22Rv1 (cell line): ENCODE results near the gene FANCC.

Source experiments
- H3K27ac ChIP-seq: fragments of 450-650 bp; 2 replicates; pipeline ENCODE4 v1.5.1; 2017
- CTCF ChIP-seq: fragments of 450-650 bp; IDR thresholded peaks from 2 replicates; pipeline ENCODE4 v1.5.1; 2017; ENCODE audit warnings: mild to moderate bottlenecking
- ZFX ChIP-seq: fragments of 450-650 bp; IDR thresholded peaks from 2 replicates; pipeline ENCODE4 v1.6.1; 2017; ENCODE audit warnings: antibody characterized with exemption, borderline replicate concordance

The FANCC gene

DNA sequence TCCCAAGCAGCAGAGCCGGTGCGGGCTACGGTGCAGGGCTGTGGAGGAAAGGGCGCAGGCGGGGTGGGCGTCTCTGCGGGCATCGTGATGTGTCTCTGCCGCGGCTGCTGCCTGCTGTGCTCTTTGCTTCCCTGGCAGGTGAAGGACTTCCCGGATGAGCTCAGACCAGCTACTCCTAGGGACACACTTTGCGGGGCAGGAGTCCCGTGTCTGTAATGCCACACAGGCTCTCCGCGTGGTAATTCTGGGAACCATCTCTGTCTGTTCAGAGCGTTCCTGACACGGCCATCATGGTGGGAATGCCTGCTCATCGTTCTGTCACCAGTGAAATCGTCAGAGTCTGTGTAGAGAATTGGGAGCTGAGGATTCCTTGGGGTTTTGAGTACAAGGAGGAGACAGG lies 235.5 kb downstream of the FANCC start:
- H3K27ac ChIP-seq = peak overlapping the region; percentile 26
- TF ChIP-seq ZFX = no peak
- TF ChIP-seq CTCF = no peak

GRCh38 chr9:95080961-95081647 lies 236.4 kb downstream of the FANCC start:
- no peak for TF ChIP-seq CTCF
- TF ChIP-seq ZFX = no peak
- peak overlapping the region; percentile 26; the same call in 1 of the 2 replicates for H3K27ac ChIP-seq

- peak overlapping the region; percentile 17; the same call in 1 of the 2 replicates for H3K27ac ChIP-seq
- no peak for TF ChIP-seq ZFX
- no peak for TF ChIP-seq CTCF
Measured at GRCh38 chr9:95079461-95079860, 238.0 kb downstream of the FANCC start.

GRCh38 chr9:95078939-95079338 lies 238.6 kb downstream of the FANCC start:
- TF ChIP-seq CTCF (no peak), ZFX (no peak)
- H3K27ac ChIP-seq = peak overlapping the region; percentile 17; the same call in 1 of the 2 replicates

- TF ChIP-seq ZFX (no peak), CTCF (no peak)
- H3K27ac ChIP-seq = peak overlapping the region; percentile 17; the same call in 1 of the 2 replicates
Measured at GRCh38 chr9:95078511-95078910, 239.0 kb downstream of the FANCC start.

- TF ChIP-seq ZFX (no peak), CTCF (no peak)
- no peak overlapping the region for H3K27ac ChIP-seq
Measured at GRCh38 chr9:95077766-95078370, 239.6 kb downstream of the FANCC start.

DNA sequence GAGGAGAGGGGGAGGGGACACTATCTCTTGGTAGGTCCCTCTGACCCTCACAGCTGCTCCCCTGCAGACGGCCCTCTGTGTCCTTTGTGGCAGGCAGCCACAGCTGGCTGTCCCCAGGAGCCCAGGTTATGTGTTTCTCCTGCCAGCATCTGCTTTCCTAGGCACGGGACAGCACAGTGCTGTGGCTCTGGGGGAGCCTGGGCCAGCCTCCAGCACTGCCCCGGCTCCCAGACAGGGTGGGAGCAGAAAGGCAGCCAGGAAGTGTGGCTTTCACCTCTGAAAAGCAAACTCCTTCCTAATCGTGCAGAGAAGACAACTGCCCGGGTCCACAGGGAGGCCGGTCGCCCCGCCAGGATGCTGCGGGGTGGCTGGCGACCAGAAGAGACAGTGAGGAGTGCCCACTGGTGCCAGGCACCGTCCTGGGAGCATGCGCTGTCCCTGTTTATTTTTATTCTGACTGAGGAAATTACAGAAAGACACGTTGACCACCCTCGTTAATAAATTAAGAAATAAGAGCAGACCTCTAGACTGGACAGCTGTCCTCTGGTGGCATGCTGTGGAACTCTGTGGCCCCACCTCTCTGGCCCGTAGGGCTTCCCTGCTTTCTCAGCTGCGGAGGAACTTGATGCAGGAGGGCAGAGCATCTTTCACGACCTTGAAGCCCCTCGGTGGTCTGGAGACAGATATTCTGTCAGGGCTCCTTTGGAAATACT lies 240.3 kb downstream of the FANCC start:
- TF ChIP-seq CTCF (no peak), ZFX (no peak)
- H3K27ac ChIP-seq = no peak overlapping the region
